HG02973 (cell line): Measurements from ENCODE around the gene DYRK1A.
"Not testable (repeated sequence)": the region's sequence is repeated elsewhere in the genome, so short reads cannot be mapped to it uniquely, and the experiment has no call there.

Experiments
- ATAC-seq: cut with Tn5 transposase; IDR thresholded peaks from one replicate; pipeline ENCODE4 v1.9.1; 2021; ENCODE audit warnings: moderate library complexity; ENCODE audit not compliant: unreplicated experiment

Gene DYRK1A

GRCh38 chr21:37521658-37522057 is 155.1 kb downstream of the DYRK1A start:
- ATAC-seq, result no peak

- ATAC-seq, result no peak
Measured at GRCh38 chr21:37522641-37523295, 156.2 kb downstream of the DYRK1A start.

- ATAC-seq, result not testable (repeated sequence)
Measured at GRCh38 chr21:37524944-37525343, 158.4 kb downstream of the DYRK1A start.

GRCh38 chr21:37525810-37526209 is 159.2 kb downstream of the DYRK1A start:
- no peak for ATAC-seq

GRCh38 chr21:37527103-37527502 is 160.5 kb downstream of the DYRK1A start:
- ATAC-seq, result no peak

GRCh38 chr21:37527716-37528115 is 161.1 kb downstream of the DYRK1A start:
- ATAC-seq, result no peak

GRCh38 chr21:37528150-37528937 is 161.8 kb downstream of the DYRK1A start:
- ATAC-seq, result no peak

GRCh38 chr21:37529649-37530048 is 163.1 kb downstream of the DYRK1A start:
- no peak for ATAC-seq

- ATAC-seq, result no peak
Measured at GRCh38 chr21:37530901-37531351, 164.4 kb downstream of the DYRK1A start.

- no peak for ATAC-seq
Measured at GRCh38 chr21:37531431-37531932, 164.9 kb downstream of the DYRK1A start.

- ATAC-seq, result no peak
Measured at GRCh38 chr21:37532868-37533780, 166.6 kb downstream of the DYRK1A start.

GRCh38 chr21:37534431-37534830 is 167.9 kb downstream of the DYRK1A start:
- no peak for ATAC-seq

GRCh38 chr21:37535130-37535529 is 168.6 kb downstream of the DYRK1A start:
- no peak for ATAC-seq

- ATAC-seq, result no peak
Measured at GRCh38 chr21:37535672-37536071, 169.1 kb downstream of the DYRK1A start.

- ATAC-seq, result no peak
Measured at GRCh38 chr21:37536616-37537278, 170.2 kb downstream of the DYRK1A start.

- ATAC-seq, result no peak
Measured at GRCh38 chr21:37537391-37537996, 170.9 kb downstream of the DYRK1A start.

GRCh38 chr21:37538971-37539590 is 172.5 kb downstream of the DYRK1A start:
- ATAC-seq, result no peak

GRCh38 chr21:37541128-37541527 is 174.6 kb downstream of the DYRK1A start:
- ATAC-seq, result not testable (repeated sequence)

- no peak for ATAC-seq
Measured at GRCh38 chr21:37542512-37542911, 175.9 kb downstream of the DYRK1A start.
